ENCODE results near the gene TWSG1. TPM values are rescaled to one million over a fixed set of nuclear protein-coding genes. Genes with fewer than 3 reads are reported as not detected.
"Not testable (repeated sequence)": the region's sequence is repeated elsewhere in the genome, so short reads cannot be mapped to it uniquely, and the experiment has no call there.

The TWSG1 gene
- total RNA-seq, 2 donors from 2014 or later = 30.7 to 31.4 TPM

- Histone ChIP-seq H3K4me3 (ENCODE audit: low read length) (no peak overlapping the region), H3K27me3 (ENCODE audit: control insufficient read depth, insufficient read depth, low read length, poor library complexity, severe bottlenecking) (no peaks in the 10 kb centered on the region), H3K9ac (ENCODE audit: extremely low read depth, low read length, poor library complexity, severe bottlenecking) (no peak overlapping the region), H3K36me3 (ENCODE audit: control insufficient read depth, insufficient read depth, low read length) (no peaks in the 10 kb centered on the region), H3K27ac (ENCODE audit: low read depth, low read length) (no peak overlapping the region), H3K9me3 (ENCODE audit: control insufficient read depth, low read length) (peaks cover 12% of the 10 kb centered on the region), H3K4me1 (ENCODE audit: control insufficient read depth, insufficient read depth, low read length) (no peaks in the 10 kb centered on the region)
- Mint-ChIP-seq H3K36me3 (ENCODE audit: low read depth) (no peaks in the 10 kb centered on the region), H3K9me3 (no peaks in the 10 kb centered on the region), H3K4me3 (no peak overlapping the region), H3K27ac (no peak overlapping the region), H3K4me1 (no peaks in the 10 kb centered on the region), H3K27me3 (ENCODE audit: insufficient read depth) (no peaks in the 10 kb centered on the region)
- TF ChIP-seq, protein P1, sequence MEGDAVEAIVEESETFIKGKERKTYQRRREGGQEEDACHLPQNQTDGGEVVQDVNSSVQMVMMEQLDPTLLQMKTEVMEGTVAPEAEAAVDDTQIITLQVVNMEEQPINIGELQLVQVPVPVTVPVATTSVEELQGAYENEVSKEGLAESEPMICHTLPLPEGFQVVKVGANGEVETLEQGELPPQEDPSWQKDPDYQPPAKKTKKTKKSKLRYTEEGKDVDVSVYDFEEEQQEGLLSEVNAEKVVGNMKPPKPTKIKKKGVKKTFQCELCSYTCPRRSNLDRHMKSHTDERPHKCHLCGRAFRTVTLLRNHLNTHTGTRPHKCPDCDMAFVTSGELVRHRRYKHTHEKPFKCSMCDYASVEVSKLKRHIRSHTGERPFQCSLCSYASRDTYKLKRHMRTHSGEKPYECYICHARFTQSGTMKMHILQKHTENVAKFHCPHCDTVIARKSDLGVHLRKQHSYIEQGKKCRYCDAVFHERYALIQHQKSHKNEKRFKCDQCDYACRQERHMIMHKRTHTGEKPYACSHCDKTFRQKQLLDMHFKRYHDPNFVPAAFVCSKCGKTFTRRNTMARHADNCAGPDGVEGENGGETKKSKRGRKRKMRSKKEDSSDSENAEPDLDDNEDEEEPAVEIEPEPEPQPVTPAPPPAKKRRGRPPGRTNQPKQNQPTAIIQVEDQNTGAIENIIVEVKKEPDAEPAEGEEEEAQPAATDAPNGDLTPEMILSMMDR (conservative IDR thresholded peaks at IDR 0.05) = no peak
- no peak for DNase-seq
- WGBS, 2 experiments (ENCODE audit: insufficient coverage in 1 of 2, insufficient read length in 1 of 2) = 86 to 93% methylated on average over 6 of the region's 6 CpGs
Observed at GRCh38 chr18:9422816-9423519, 88.4 kb downstream of the TWSG1 start.

DNA sequence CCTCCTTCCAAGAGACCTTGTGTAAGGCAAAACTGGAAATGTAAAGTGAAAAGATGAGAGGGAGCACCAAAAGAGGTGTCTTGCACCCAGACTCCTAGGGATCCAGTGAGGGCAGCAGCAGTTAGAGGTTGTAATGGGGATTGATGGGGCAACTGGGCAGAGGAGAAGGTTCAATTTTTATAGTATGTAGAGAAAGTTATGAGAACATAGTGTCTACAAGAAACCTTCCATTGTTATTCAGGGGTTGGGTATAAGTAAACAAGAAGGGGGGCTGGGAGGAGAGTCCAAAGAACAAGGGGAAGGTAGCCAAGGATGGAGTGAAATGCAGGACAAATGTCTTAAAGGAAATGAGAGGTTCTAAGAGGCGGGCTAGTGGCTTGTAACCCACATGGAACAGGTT lies 89.1 kb downstream of the TWSG1 start:
- not testable (repeated sequence) for H3K4me3 Mint-ChIP-seq; H3K4me1 Mint-ChIP-seq; H3K27me3 ChIP-seq (ENCODE audit: control insufficient read depth, insufficient read depth, low read length, poor library complexity, severe bottlenecking); DNase-seq; H3K27me3 Mint-ChIP-seq (ENCODE audit: insufficient read depth); H3K27ac ChIP-seq (ENCODE audit: low read depth, low read length); H3K9me3 Mint-ChIP-seq; H3K36me3 Mint-ChIP-seq (ENCODE audit: low read depth); H3K4me3 ChIP-seq (ENCODE audit: low read length); H3K4me1 ChIP-seq (ENCODE audit: control insufficient read depth, insufficient read depth, low read length); H3K9ac ChIP-seq (ENCODE audit: extremely low read depth, low read length, poor library complexity, severe bottlenecking); H3K27ac Mint-ChIP-seq; H3K36me3 ChIP-seq (ENCODE audit: control insufficient read depth, insufficient read depth, low read length)
- H3K9me3 ChIP-seq (ENCODE audit: control insufficient read depth, low read length) = peaks cover 12% of the 10 kb centered on the region
- 88 to 96% methylated on average over 1 of the region's 1 CpG for WGBS, 2 experiments (ENCODE audit: insufficient coverage in 1 of 2, insufficient read length in 1 of 2)

DNA sequence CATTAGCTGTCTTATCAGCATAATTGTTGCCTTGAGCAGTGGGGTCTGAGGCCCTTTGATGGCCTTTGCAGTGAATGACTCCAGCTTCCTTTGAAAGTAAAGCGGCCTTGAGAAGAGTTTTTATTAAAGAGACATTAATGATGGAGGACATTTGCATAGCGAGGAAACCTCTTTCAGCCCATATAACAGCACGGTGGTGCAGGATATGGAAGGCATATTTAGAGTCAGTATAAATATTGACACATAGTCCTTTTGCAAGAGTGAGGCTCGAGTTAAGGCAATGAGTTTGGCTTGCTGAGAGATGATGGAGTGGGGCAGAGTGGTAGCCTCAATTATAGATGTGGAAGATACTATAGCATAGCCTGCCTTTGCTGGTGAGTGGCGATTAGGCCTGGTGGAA lies 89.7 kb downstream of the TWSG1 start:
- not testable (repeated sequence) for H3K36me3 ChIP-seq (ENCODE audit: control insufficient read depth, insufficient read depth, low read length); H3K4me1 ChIP-seq (ENCODE audit: control insufficient read depth, insufficient read depth, low read length); H3K27me3 ChIP-seq (ENCODE audit: control insufficient read depth, insufficient read depth, low read length, poor library complexity, severe bottlenecking); H3K27ac ChIP-seq (ENCODE audit: low read depth, low read length); H3K27ac Mint-ChIP-seq; H3K36me3 Mint-ChIP-seq (ENCODE audit: low read depth); DNase-seq; H3K9ac ChIP-seq (ENCODE audit: extremely low read depth, low read length, poor library complexity, severe bottlenecking); H3K4me3 ChIP-seq (ENCODE audit: low read length); H3K27me3 Mint-ChIP-seq (ENCODE audit: insufficient read depth); H3K4me3 Mint-ChIP-seq; H3K4me1 Mint-ChIP-seq; H3K9me3 Mint-ChIP-seq
- WGBS, 2 experiments (ENCODE audit: insufficient coverage in 1 of 2, insufficient read length in 1 of 2) = 78 to 100% methylated on average over 1 to 5 of the region's 5 CpGs
- H3K9me3 ChIP-seq (ENCODE audit: control insufficient read depth, low read length) = peaks cover 12% of the 10 kb centered on the region

DNA sequence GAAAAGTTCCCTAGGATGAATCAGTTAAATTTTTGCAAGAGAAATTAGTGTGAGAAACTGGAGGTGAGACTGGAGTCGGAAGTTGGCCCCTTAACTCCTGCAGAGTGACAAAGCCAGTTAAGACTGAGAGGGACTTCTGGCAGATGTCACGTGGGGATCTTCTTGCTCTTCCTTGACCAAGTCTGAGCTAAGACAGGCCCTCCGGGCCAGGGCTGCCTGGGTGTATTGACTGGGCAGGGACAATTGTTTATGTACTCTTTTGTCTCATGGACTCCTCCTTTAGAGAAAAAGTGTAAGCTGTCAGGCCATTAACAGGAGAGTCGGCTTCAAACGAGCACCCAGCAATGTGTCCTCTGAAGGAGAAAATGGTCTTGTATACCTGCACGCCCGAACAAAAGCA lies 92.2 kb downstream of the TWSG1 start:
- TF ChIP-seq, protein P1 (conservative IDR thresholded peaks at IDR 0.05) = no peak
- Histone ChIP-seq H3K36me3 (ENCODE audit: control insufficient read depth, insufficient read depth, low read length) (no peaks in the 10 kb centered on the region), H3K9ac (ENCODE audit: extremely low read depth, low read length, poor library complexity, severe bottlenecking) (no peak overlapping the region), H3K4me3 (ENCODE audit: low read length) (no peak overlapping the region), H3K27me3 (ENCODE audit: control insufficient read depth, insufficient read depth, low read length, poor library complexity, severe bottlenecking) (no peaks in the 10 kb centered on the region), H3K9me3 (ENCODE audit: control insufficient read depth, low read length) (peaks cover 19% of the 10 kb centered on the region), H3K27ac (ENCODE audit: low read depth, low read length) (no peak overlapping the region), H3K4me1 (ENCODE audit: control insufficient read depth, insufficient read depth, low read length) (no peaks in the 10 kb centered on the region)
- WGBS, 2 experiments (ENCODE audit: insufficient coverage in 1 of 2, insufficient read length in 1 of 2) = 95 to 97% methylated on average over 7 of the region's 7 CpGs
- peaks cover 3% of the 10 kb centered on the region for H3K36me3 Mint-ChIP-seq (ENCODE audit: low read depth)
- H3K27me3 Mint-ChIP-seq (ENCODE audit: insufficient read depth) = no peaks in the 10 kb centered on the region
- peaks cover 11% of the 10 kb centered on the region for H3K9me3 Mint-ChIP-seq
- no peak for DNase-seq
- H3K27ac Mint-ChIP-seq = no peak overlapping the region
- H3K4me1 Mint-ChIP-seq = no peaks in the 10 kb centered on the region
- H3K4me3 Mint-ChIP-seq = no peak overlapping the region

Data from endodermal cell (in vitro differentiated cells).